ENCODE measurements around the gene GTF2A1L.

Gene GTF2A1L

DNA sequence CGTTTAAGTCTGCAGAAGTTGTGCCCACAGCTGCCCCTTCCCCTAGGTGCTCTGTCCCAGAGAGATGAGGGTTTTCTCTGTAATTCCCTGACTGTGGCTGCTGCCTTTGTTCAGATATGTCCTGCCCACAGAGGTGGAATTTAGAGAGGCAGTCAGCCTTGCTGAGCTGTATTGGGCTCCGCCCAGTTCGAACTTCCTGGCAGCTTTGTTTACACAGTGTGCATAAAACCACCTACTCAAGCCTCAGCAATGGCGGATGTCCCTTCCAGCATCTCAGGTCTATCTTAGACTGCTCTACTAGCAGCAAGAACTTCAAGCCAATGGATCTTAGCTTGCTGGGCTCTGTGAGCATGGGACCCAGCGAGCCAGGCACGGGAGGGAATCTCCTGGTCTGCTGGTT, 89.8 kb downstream of the GTF2A1L start:
- DNase-seq: no peak

DNA sequence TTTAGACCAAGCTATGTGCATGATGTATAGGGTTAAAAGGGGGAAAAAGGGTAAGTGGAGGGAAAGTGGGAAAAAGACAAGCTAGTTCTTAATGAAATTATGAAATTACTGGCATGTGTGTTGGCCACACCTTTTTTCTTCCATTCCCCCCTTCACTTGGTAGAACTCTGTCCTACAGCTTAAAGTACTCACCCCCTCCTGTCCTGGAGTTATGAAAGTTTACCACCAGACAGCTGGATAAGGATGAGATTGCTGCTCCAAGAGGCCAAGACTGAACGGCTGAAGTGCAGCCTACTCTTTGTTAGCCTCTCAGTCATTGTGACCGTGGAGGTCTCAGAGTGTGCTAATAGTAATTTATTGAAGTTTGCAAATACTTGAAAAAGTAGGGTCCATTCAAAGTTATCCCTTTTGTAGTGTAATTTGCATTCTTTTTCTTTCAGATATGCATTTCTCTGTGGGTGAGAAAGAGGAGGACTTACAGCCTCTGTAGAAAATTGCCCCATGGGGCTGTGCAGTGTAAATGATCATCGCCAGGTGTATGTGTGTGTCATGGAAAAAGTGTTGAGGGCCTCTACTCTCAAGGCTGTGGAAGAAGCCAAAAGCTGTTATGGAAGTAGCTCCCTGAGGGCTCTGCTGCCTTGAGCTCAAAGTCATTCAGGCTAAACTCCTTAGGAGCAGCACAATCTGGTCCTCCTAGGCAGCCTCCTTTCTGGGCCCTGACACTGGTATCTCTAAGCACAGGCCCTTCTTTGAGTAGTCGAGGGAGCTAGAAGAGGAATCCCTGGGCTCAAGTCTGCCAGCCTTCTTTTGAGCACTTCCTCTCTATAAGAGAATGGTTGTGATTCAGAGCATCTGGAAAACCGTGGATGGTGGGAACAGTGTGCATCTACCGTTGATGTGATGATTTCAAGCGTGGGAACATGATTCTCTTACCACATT, 91.7 kb downstream of the GTF2A1L start:
- DNase-seq: peak; percentile 35

DNA sequence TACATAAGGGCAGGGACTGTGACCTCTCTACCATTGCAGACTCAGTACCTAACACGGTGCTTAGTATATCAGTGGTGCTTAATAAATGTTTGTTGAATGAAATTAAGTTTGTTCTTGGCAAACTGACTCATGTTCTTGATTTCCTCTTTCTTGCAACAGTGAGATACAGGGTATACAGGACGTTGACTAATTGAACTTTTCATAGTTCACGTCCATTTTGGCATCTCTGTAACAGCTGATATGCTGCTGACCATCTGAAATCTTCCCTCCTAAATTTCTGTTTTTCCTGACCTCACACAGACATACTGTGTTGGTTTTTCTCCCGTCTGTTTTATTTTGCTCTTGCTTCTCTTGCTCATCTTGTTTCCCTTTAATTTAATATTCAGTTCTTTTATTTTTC, 93.7 kb downstream of the GTF2A1L start:
- no peak for DNase-seq

DNA sequence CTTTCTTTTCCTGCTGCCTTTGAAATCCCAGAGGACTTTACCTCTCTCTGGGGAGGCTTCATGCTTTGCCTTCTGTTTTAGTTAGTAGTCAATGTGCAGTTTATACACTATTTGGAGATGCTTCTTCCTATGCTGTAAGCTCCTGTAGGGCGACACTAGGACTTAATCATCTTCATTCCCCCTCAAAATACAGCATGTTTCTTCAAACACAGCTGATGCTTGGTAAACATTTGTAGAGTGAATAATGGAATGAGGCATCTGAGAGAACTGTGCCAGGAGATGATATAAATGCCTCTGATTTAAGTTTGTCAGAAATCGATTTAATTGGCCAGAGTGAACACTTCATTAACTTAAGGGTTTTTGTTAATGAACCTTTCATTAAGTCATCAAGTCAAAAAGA, 94.5 kb downstream of the GTF2A1L start:
- no peak for DNase-seq

DNA sequence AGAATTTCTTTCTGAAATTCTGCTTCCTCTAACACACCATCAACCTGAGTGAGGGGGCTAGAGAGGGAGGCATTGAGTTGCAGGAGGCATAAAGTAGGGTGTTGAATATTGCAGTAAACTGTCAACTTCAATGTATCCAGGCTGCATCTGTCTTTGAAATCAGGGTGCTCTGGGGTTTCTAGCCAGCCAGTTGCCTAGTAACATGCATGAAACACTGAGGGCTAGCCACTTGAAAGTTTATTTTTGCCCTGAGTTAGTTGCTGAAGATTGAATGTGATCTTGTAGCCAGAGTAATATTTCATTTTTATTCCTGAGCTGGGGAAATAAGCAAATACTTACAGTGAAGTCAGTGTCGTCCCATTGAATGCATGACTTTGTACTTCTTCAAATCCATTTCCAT, 96.0 kb downstream of the GTF2A1L start:
- DNase-seq: no peak

DNA sequence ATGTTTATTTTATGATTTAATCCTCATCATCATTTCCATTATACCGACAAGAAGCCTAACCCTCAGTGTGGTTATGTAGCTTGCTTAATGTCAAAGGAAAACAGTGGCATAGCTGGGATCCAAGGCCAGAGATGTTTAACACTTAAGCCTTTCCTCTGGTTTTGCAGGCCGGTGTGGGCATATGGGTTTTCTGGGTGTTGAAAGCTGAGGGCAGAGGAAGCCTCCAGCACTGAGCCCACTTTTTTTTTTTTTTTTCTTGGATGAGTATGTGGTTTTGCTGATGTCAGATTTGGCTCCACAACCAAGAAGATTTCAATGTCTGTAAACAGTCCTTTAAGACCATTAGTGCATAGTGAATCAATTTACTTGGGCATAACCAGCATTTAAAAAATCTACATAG, 96.6 kb downstream of the GTF2A1L start:
- DNase-seq: no peak

DNA sequence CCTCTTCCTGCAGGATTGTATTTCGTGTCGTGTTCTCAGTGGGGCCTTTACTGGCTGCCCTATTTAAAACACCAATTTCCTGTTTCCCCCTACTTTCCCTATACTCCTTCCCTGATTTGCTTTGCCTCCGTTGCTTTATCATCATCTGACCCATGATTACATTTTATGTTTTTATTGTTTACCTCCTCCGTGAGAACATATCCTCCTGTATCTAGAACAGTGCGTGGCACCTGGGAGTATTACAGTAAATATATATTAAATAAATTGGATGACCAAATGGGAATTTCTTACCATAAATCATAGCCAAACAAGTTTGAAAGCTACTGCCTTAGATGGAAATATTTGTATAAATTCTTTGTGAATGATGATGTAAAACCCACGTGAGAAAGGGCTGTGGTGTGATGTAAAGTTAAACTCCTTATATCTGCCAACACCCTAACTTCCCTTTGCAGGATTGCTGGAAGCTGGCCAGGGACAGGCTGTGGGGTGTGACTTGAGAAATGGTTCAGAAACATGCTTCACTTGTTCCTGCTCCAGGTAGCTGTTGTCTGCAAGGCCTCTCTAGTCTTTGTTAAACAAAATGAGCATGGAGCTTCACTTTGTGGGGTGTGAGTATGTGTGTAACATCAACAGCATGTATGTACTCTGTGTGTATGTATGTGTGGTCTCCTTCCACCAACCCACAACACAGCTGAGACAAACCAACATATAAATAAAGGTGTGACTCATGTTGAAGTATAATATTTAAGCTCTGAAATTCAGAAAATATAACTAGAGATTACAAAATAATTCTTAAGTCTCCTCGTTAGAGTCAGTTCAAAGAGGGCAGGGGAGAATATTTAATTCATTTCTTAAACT, 97.6 kb downstream of the GTF2A1L start:
- DNase-seq: peak; percentile 30

DNA sequence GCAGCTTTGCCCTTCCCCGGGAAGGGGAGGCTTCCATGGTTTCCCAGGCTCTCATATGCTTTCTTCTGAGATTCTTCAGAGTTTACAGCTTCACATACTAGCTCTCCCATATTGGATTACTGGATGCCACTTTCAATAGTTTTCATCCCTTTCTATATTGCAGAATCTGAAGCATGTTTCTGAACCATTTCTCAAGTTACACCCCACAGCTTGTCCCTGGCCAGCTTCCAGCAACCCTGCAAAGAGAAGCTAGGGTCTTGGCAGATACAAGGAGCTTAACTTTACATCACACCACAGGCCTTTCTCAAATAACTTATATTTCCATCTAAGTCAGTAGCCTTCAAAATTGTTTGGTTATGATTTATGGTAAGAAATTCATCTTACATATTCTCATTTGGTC, 98.3 kb downstream of the GTF2A1L start:
- peak; percentile 45 for DNase-seq

DNA sequence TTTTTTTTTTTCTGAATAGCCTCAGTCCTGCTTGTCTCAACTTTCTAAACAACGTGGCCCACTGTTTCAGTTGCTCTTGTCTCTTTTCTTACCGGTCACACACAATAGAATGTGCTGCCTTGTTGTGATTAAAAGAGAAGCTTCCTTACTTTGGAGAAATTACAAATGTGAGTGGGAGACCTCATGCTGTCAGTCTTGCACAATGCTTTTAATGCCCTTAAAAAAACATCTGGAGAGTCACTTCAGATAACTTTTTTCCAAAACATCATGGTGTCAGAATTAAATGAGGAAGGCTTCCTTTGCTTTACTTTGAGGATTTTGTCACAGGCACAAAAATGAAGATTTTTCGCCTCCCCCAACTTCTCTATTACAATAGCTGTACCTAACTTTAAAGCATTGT, 100.2 kb downstream of the GTF2A1L start:
- no peak for DNase-seq

DNA sequence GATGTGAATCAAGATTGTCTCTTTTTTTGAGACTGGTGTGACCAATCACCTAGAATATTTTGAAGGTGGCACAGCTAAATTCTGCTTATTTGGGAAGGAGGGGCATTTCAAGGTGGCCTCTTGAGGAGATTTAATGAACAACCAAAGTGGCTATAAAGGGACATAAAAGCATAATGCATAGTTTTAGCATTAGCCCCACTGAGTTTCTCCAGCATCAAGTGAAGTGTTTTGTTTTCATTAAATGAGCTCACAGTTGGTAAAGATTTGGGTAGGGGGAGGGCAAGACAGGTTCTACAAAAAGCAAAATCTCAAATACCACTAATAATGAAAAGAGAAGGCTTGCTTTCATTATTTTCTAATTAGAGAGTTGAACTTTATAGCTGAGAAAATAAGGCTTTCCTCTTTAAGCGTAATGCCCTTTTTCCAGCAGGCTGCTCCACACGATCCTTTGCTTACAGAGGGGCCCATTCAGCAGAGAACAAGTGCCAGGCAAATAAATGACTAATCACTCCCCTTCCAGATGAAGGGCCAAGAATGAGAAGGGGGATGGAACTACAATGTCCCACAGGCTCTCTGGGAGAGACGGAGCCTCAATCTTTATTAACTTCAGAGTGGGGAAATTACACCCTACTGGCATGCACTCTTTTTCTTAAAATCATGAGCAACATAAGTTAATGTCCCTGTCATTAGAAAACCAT, 102.0 kb downstream of the GTF2A1L start:
- no peak for DNase-seq

DNA sequence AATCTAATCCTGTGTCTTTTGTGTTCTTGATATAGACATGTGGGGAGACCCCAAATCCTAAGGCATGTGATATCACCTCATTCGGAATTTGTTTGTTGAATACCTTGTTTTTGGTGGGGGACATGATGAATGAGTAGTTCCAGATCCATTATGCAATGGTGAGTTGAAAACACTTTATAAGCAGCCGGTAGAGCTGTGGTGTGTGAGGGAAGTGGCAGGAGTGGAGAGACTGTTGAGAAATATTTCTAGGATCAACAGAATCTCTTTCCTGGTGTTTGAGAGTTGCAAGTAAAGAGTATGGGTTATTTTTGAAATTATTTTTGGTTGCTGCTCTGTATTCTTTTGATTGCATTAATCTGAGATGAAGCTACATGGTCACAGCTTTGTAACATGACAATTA, 103.5 kb downstream of the GTF2A1L start:
- DNase-seq: no peak

DNA sequence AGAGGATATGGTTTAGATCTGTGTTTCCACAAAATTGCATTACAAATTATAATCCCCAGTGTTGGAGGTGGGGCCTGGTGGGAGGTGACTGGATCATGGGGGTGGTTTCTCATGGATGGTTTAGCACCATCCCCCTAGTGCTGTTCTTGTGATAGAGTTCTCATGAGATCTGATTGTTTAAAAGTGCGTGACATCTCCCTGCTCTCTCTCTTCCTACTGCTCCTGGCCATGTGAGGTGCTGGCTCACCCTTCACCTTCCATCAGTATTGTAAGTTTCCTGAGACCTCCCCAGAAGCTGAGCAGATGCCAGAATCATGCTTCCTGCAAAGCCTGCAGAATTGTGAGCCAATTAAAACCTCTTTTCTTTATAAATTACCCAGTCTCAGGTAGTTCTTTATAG, 104.7 kb downstream of the GTF2A1L start:
- DNase-seq: no peak

DNA sequence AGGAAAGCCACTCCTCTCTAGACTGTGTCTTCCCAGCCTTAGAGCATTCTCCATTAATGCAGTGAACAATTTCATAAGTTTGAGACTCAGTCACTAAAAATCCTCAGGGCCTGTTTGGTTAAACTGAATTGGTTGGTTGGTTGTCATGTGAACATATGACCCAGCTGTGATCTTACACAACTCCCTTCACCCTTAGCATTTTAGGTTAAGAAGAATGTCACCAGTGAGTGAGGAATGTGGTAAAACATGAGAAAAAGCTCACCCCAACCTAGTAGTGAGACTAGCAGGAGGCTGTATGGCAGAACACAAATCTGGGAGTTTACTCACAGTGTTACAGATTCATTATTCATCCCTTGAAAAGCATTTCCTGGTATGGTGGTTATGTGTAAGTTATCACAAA, 105.5 kb downstream of the GTF2A1L start:
- DNase-seq: no peak

DNA sequence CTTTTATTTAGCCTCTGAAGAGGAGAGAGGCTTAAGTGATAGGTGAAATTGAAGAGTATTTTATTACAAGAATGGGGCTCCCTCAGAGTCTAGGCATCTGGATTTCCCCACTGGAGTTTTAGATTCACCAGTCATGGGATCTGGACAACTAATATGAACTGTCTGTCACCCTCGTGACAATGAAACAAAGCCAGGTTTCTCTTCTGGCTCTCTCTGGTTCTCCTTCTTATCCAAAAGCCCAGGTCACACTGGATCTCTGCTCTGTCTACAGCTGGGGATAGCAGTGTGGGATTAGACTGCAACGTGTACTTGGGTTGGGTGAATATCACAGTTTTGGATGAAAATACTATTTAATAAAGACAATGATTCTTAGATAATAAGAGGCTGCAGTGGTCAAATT, 106.6 kb downstream of the GTF2A1L start:
- no peak for DNase-seq

DNA sequence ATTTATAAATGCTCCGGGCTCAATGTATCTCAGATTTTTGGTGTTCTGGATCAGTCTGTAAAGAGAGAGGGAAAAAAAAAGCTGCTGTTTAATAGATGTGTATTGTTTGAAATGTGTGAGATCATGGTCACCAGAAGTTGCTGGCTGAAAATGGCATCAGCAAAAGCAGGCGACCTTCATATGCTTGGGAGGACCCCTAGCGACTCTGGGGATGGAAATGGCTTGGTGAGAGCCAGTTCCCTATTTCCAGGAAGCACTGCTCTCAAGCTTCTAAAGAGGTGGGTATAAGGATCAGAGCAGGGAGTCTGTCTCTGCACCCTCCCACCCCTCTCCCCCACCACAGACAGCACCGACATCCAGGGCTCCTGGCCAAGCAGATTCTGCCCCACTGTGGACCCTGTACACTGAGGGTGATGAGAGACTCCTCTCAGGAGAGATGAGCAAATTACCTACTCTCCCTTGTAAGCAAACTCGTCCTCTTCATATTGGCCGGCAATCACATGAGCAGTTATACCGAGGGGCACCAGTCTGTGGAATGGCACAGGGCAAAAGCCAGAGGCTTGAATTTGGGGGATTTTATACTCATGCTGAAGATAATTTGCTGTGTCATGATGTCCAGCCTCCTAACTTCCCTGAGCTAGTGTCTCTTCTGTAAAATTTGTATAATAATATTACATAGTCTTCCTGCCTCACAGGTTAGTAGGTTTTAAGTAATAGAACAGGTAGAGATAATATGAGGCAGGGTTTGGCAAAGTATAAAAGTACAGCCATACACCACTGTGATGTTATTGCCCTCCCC, 108.2 kb downstream of the GTF2A1L start:
- no peak for DNase-seq

DNA sequence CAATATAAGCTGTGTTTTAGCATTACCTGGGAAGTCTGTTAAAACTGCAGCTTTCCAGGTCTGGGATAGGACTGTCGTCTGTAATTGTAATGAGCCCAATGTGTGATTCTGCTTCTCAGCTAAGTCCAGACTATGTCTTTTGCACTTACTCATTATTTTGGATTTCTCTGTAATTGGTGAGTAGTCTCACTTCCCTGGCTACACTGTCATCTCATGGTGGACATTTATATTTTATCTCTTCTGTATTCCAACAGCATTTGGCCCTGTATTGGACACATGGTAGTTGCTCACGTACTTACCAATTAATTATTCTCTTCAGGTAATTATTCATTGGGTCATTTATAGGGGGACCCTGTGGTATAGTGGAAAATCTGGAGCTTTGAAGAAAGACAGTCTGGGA, 109.9 kb downstream of the GTF2A1L start:
- DNase-seq: no peak

DNA sequence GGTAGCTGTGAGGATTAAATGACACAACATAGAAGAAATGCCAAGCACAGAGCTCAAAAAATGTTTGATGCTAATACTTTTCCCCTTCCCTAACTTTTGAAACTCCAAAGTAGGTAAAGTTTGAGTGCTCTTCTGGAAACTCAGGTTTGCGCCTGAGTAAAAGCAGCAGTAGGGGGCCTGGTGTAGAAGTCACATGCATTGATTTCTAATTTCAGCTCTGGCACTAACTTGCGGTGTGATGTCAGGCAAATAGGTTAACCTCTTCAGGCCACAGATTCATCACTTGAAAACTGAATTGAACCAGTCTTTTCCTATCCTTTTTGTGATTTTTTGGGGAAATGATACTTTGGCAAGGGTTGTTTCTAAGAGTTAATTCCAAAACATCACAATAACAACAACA, 110.6 kb downstream of the GTF2A1L start:
- no peak for DNase-seq

DNA sequence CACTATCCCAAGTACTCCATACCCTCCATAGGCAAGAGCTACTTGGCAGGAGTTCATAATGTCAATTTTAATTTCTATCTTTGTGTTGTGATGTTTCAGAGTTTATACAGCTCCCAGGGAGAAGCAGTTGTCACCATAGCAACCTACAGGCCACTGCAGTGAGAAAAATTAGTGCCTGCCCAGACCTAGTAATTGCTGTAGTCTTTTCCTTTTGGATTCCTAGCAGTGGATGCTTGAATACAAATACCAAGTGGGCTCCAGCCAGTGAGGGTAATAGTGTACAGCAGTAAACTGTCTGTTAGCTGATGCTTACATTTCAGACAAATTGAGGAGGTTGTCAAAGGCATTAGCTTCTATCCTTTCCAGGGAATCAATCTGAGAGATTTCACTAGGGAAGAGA, 111.2 kb downstream of the GTF2A1L start:
- no peak for DNase-seq
